ENCODE measurements around the gene TNFSF8. TPM values are rescaled to one million over a fixed set of nuclear protein-coding genes. Genes with fewer than 3 reads are reported as not detected.

The TNFSF8 gene
- total RNA-seq, 4 donors from 2014 or later: 3.2 to 7.1 (median 6.6) TPM

DNA sequence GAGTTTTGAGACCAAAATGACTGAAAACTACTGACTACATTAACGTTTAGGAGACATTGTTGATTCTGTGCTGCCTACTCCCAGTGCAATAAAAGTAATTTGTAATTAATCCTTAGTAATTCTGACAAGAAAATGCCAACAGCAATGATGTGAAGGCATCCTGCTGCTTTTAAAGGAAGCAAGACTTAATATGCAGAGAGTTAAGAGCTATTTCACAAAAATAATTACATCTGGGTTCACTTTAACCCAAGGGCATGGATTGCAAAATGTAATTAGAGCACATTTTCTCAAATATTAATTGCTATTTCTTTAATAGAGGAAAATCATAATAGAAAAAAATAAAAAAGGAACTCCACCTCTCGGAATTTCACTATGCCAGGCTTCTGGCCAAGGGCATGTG lies 22.7 kb upstream of the TNFSF8 start:
- no peak for ATAC-seq (ENCODE audit: low FRiP score)
- no peak for DNase-seq (ENCODE audit: low spot score)
- TF ChIP-seq, protein P1, sequence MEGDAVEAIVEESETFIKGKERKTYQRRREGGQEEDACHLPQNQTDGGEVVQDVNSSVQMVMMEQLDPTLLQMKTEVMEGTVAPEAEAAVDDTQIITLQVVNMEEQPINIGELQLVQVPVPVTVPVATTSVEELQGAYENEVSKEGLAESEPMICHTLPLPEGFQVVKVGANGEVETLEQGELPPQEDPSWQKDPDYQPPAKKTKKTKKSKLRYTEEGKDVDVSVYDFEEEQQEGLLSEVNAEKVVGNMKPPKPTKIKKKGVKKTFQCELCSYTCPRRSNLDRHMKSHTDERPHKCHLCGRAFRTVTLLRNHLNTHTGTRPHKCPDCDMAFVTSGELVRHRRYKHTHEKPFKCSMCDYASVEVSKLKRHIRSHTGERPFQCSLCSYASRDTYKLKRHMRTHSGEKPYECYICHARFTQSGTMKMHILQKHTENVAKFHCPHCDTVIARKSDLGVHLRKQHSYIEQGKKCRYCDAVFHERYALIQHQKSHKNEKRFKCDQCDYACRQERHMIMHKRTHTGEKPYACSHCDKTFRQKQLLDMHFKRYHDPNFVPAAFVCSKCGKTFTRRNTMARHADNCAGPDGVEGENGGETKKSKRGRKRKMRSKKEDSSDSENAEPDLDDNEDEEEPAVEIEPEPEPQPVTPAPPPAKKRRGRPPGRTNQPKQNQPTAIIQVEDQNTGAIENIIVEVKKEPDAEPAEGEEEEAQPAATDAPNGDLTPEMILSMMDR (IDR thresholded peaks at IDR 0.05): no peak

DNA sequence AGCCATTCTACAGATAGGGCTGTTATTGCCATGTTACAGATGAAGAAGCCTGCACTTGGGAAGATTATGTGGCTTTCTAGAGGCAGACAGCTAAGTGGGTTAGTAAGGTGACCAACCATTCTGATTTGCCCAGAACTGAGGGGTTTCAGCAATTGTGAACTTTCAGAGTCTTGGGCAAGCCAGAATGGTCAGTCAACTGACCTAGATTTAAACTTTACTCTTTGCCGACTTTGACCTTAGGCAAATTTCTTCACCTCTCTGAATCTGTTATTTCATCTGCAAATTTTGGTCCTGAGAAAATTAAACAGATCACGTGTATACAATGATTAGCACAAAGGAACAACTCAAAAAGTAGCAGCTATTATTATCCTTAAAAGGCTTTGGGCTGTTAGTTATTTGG lies 20.4 kb upstream of the TNFSF8 start:
- TF ChIP-seq, protein P1 (IDR thresholded peaks at IDR 0.05): no peak
- DNase-seq (ENCODE audit: low spot score) (no peak), ATAC-seq (ENCODE audit: low FRiP score) (no peak)

DNA sequence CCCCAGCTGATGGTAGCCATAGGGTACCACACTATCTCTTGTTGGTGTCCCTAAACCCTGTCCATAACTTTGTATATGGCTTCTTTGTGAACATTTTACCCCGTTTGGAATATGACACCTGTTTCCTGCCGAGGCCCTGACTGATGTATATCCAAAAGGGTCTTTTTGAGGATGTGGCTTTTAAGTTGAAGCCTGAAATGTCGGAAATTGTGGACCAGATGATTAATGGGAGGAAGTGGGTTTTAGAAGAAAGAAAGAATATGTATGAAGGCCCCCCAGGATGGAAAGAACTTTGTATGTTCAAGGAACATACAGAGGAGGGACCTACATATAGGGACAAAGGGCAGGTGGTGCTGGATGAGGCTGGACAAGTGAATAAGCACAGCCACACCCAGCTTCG lies 16.7 kb upstream of the TNFSF8 start:
- TF ChIP-seq, protein P1 (IDR thresholded peaks at IDR 0.05): no peak
- ATAC-seq (ENCODE audit: low FRiP score) (no peak), DNase-seq (ENCODE audit: low spot score) (no peak)

DNA sequence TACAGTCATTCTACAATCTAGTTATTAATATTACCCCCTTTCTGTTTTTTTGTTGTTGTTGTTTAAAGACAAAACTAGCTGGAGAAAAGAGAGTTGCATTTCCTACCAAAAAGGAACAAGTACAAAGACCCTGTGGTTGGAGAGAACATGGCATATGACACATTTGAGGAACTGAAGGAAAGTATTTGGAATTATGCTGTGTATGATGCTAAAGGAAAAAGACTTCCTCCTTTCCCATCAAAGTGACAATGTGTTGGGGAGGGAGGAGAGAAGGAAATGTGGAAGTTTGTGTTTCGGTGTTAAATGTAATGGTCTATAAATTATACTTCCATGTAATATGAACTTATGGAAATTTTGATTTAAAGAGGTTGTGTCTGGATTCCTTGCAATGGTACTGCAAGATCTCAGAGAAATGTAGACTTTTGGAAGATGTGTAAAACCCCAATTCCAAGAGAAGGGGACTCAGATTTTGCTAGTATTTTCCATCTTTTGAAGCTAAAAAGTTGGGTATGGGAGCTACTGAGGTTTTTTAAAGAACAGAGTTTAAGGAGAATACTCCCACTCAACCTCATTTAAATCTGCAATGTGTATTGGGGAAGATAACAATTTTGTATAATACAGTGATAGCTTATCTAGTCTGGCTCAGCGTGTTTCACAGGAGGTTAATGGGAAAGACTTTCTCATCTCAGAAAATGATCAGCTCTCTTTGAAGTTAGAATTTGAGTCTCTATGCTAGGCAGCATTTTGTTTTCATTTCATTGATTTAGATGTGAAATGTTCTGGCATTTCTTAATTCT lies 15.4 kb upstream of the TNFSF8 start:
- no peak for ATAC-seq (ENCODE audit: low FRiP score)
- TF ChIP-seq, protein P1 (IDR thresholded peaks at IDR 0.05): no peak
- DNase-seq (ENCODE audit: low spot score): no peak

DNA sequence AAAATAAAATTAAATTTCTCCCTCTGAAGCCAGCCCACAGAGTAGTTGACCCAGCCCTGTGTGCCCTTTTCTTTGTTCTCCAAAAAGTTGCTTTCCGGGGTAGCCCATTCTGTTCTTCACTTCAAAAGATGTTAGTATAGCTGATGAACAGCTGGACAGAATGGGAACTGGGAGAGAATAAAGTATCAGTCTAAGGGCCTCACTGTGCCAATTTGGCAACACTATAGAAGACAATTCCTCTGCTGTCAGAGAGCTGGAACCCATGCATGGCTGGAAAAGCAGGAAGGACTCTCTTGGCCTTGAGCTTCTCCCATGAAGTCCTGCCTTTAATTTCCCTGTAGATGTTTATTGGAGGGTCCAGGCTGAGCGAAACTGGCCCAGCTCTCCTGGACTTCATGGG lies 11.0 kb upstream of the TNFSF8 start:
- ATAC-seq (ENCODE audit: low FRiP score) (no peak), DNase-seq (ENCODE audit: low spot score) (no peak)
- TF ChIP-seq, protein P1 (IDR thresholded peaks at IDR 0.05): no peak

DNA sequence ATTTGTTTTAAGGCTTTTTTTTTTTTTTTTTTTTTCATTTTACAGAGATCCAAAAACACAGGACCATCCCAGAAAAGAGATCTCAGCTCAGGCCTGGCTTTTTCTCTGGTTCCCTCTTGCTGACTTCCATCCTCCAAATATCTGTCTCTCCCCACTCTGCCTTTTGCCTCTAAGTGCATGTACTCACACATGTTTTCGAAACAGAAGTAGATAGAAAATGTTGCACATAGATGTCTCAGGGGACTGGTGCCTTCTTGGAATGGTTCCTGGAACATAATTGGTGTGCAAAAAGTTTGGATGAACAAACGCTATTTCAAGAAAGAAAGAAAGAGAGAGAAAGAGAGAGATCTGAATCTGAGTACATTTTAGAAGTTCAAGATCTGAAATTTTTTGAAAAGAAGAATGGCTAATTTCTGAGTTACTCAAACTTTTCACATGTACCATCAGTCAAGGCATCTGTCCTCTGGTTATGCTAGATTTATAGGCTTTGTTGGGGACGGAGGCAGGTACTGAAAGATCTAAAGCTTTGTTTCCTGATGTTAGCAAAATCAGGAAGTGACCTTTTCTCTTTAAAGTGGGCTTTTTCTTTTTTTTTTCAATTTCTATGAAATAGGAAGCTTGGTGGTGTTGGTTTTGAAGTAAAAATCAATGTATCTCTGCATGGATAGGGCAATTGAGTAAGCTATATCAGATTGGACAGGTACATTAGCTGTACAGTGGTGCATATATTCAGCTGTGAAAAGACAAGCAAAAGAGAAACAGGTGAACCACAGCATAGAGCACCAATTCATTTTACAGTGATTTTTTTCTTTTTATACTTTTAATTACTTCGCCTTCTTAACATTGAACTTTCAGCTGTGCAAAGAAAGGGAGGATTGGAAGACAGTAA lies 8.5 kb upstream of the TNFSF8 start:
- TF ChIP-seq, protein P1 (IDR thresholded peaks at IDR 0.05): no peak
- no peak for ATAC-seq (ENCODE audit: low FRiP score)
- no peak for DNase-seq (ENCODE audit: low spot score)
